GM19023 (cell line): ENCODE data around the gene ANTXR1.

ENCODE experiments used
- ATAC-seq: cut with Tn5 transposase; IDR thresholded peaks from one replicate; pipeline ENCODE4 v1.9.1; 2021; ENCODE audit warnings: mild to moderate bottlenecking, moderate library complexity; ENCODE audit not compliant: unreplicated experiment

ANTXR1 gene

GRCh38 chr2:69175790-69176715 is 163.1 kb downstream of the ANTXR1 start:
- ATAC-seq = no peak

GRCh38 chr2:69177063-69177771 is 164.2 kb downstream of the ANTXR1 start:
- ATAC-seq = no peak

- ATAC-seq = no peak
Measured at GRCh38 chr2:69177785-69178636, 165.0 kb downstream of the ANTXR1 start.

GRCh38 chr2:69178756-69179155 is 165.8 kb downstream of the ANTXR1 start:
- ATAC-seq = no peak

GRCh38 chr2:69180227-69180626 is 167.2 kb downstream of the ANTXR1 start:
- ATAC-seq = no peak

- no peak for ATAC-seq
Measured at GRCh38 chr2:69180974-69181373, 168.0 kb downstream of the ANTXR1 start.

GRCh38 chr2:69181806-69182427 is 168.9 kb downstream of the ANTXR1 start:
- ATAC-seq = no peak

- no peak for ATAC-seq
Measured at GRCh38 chr2:69183659-69184058, 170.7 kb downstream of the ANTXR1 start.

- ATAC-seq = no peak
Measured at GRCh38 chr2:69184224-69184623, 171.2 kb downstream of the ANTXR1 start.

GRCh38 chr2:69185807-69186206 is 172.8 kb downstream of the ANTXR1 start:
- ATAC-seq = no peak

- ATAC-seq = no peak
Measured at GRCh38 chr2:69186614-69187013, 173.6 kb downstream of the ANTXR1 start.

- ATAC-seq = no peak
Measured at GRCh38 chr2:69188182-69188900, 175.4 kb downstream of the ANTXR1 start.

- no peak for ATAC-seq
Measured at GRCh38 chr2:69190743-69191404, 177.9 kb downstream of the ANTXR1 start.

GRCh38 chr2:69191634-69192033 is 178.7 kb downstream of the ANTXR1 start:
- ATAC-seq = no peak

- ATAC-seq = no peak
Measured at GRCh38 chr2:69192176-69192945, 179.4 kb downstream of the ANTXR1 start.

GRCh38 chr2:69195706-69196105 is 182.7 kb downstream of the ANTXR1 start:
- ATAC-seq = no peak

- ATAC-seq = no peak
Measured at GRCh38 chr2:69196327-69197117, 183.5 kb downstream of the ANTXR1 start.

GRCh38 chr2:69200107-69200520 is 187.1 kb downstream of the ANTXR1 start:
- ATAC-seq = no peak
